Measurements from ENCODE around the gene SC5D. TPM values are rescaled to one million over a fixed set of nuclear protein-coding genes. Genes with fewer than 3 reads are reported as not detected.

The SC5D gene
- total and polyA plus RNA-seq, 2 of the 8 experiments (the other 6 are each of a cell fraction or from before 2014, with no cell fraction given) = 73.9 to 90.3 TPM

GRCh38 chr11:121255473-121256125, 37.0 kb upstream of the SC5D start:
- H4K8ac ChIP-seq (ENCODE audit: extremely low read depth, insufficient read depth, low read length) = no peak overlapping the region
- peaks cover 0 to 5% (median 3%) of the 10 kb centered on the region in 4 experiments; a peak in 3 of 7 replicates for H3K4me1 ChIP-seq (replicated peaks in 1 of 4; ENCODE audit: control insufficient read depth in 3 of 4, insufficient read depth in 4 of 4, low read length in 3 of 4)
- H3K4ac ChIP-seq (replicated peaks; ENCODE audit: insufficient read length, low read depth, low read length) = no peak overlapping the region
- peak overlapping the region; percentile 58 to 60; a peak in 3 of 4 replicates for H3K4me2 ChIP-seq (ENCODE audit: insufficient read depth in 1 of 2, low read depth in 2 of 2, low read length in 2 of 2)
- H3K56ac ChIP-seq (replicated peaks; ENCODE audit: insufficient read length, low read depth, low read length) = no peak overlapping the region
- no peak overlapping the region; the same call in 1 of the 2 replicates for H3K18ac ChIP-seq (ENCODE audit: extremely low read depth, low read length)
- no peaks in the 10 kb centered on the region for H3K27me3 ChIP-seq (replicated peaks in 1 of 4; ENCODE audit: control insufficient read depth in 3 of 4, extremely low read depth in 1 of 4, insufficient read depth in 3 of 4, low read length in 3 of 4)
- CTCF ChIA-PET (ENCODE audit: partially characterized antibody) = interaction anchor here (1.0 to 2.2 kb wide), 7 partner anchors 9 to 559 kb away, joined by 3 to 7 read pairs (median 4); no protein-coding TSS in a partner anchor
- H3K9me3 ChIP-seq (ENCODE audit: insufficient read depth in 2 of 2, low read depth in 1 of 2, low read length in 1 of 2) = peaks cover 0 to 4% of the 10 kb centered on the region in 2 experiments; a peak in 1 of 4 replicates
- H2BK120ac ChIP-seq (replicated peaks; ENCODE audit: low read depth, low read length) = no peak overlapping the region
- WGBS, 2 experiments (ENCODE audit: extremely low coverage in 1 of 2, insufficient coverage in 1 of 2, insufficient read length in 1 of 2, insufficient replicate concordance in 2 of 2, low coverage in 1 of 2, low lambda C conversion rate in 2 of 2, missing lambda C conversion rate in 1 of 2) = 64% methylated on average over 2 of the region's 2 CpGs; no CpG with 5 or more reads in 1 of the 2 experiments
- H2BK20ac ChIP-seq (ENCODE audit: low read length) = 0 out of 2 replicates have a peak overlapping the region, but pooled peaks have one; percentile 13
- peaks cover 0 to 3% (median 0%) of the 10 kb centered on the region in 4 experiments; a peak in 1 of 8 replicates for H3K36me3 ChIP-seq (ENCODE audit: control insufficient read depth in 2 of 4, insufficient read depth in 4 of 4, low read length in 3 of 4)
- DNase-seq (ENCODE audit: low read depth in 1 of 2, low spot score in 2 of 2) = no peak
- H3K79me2 ChIP-seq (ENCODE audit: control insufficient read depth in 1 of 2, insufficient read depth in 2 of 2, low read length in 2 of 2) = no peaks in the 10 kb centered on the region
- POLR2A ChIA-PET (ENCODE audit: partially characterized antibody) = no interaction called here
- H3K14ac ChIP-seq (ENCODE audit: insufficient read length) = no peak overlapping the region
- H3K23me2 ChIP-seq (ENCODE audit: low read depth, low read length) = no peaks in the 10 kb centered on the region; the same call in 1 of the 2 replicates
- H2BK15ac ChIP-seq (ENCODE audit: low read length) = no peak overlapping the region
- H4K20me1 ChIP-seq (replicated peaks in 1 of 2; ENCODE audit: control insufficient read depth in 1 of 2, insufficient read depth in 2 of 2, low read length in 2 of 2) = no peaks in the 10 kb centered on the region
- H3K4me3 ChIP-seq (ENCODE audit: extremely low read depth in 1 of 4, insufficient read depth in 2 of 4, low read depth in 3 of 4, low read length in 4 of 4) = no peak overlapping the region
- no peak overlapping the region for H3K27ac ChIP-seq (ENCODE audit: low read depth, low read length)
- H2BK5ac ChIP-seq (ENCODE audit: low read depth, low read length) = 0 out of 2 replicates have a peak overlapping the region, but pooled peaks have one; percentile 4
- peak; percentile 58 for FAIRE-seq
- peak overlapping the region; percentile 83 for H2AFZ ChIP-seq (ENCODE audit: low read length)
- no peak overlapping the region for H2AK5ac ChIP-seq (ENCODE audit: low read depth, low read length)
- no peak overlapping the region for H3K23ac ChIP-seq (ENCODE audit: insufficient read length)
- H3K9ac ChIP-seq (replicated peaks in 1 of 4; ENCODE audit: extremely low read depth in 1 of 4, low read depth in 3 of 4, low read length in 3 of 4) = no peak overlapping the region
- no peaks in the 10 kb centered on the region for H3K79me1 ChIP-seq (ENCODE audit: low read depth, low read length)
- no peak overlapping the region for H2BK12ac ChIP-seq (ENCODE audit: low read depth, low read length)
- no peak overlapping the region for H4K5ac ChIP-seq (ENCODE audit: insufficient read length, low read depth, low read length)
- H4K91ac ChIP-seq (replicated peaks; ENCODE audit: insufficient read length, low read length) = peak overlapping the region; percentile 37
- TF ChIP-seq SP4 (IDR thresholded peaks at IDR 0.05; ENCODE audit: low read length) (no peak), CTCF (IDR thresholded peaks at IDR 0.05; ENCODE audit: control extremely low read depth in 1 of 3, insufficient read depth in 1 of 3, low read depth in 1 of 3, low read length in 3 of 3) (no peak), SIN3A (conservative IDR thresholded peaks at IDR 0.05 in 1 of 2, IDR thresholded peaks at IDR 0.05 in 1 of 2; ENCODE audit: low read depth in 1 of 2, low read length in 2 of 2) (no peak), BRCA1 (IDR thresholded peaks at IDR 0.05; ENCODE audit: low read depth, low read length) (no peak), FOSL1 (IDR thresholded peaks at IDR 0.05; ENCODE audit: insufficient read depth, low read depth, low read length) (no peak), NANOG (IDR thresholded peaks at IDR 0.05; ENCODE audit: insufficient read depth, low read depth, low read length, poor library complexity, severe bottlenecking) (no peak), BCL11A (IDR thresholded peaks at IDR 0.05; ENCODE audit: low read depth in 2 of 2, low read length in 2 of 2) (no peak), TAF7 (optimal IDR thresholded peaks at IDR 0.05; ENCODE audit: borderline replicate concordance, low read depth, low read length) (no peak), POU5F1 (IDR thresholded peaks at IDR 0.05; ENCODE audit: low read depth, low read length) (no peak)

Measured in H1 (cell line).